ENCODE results near the gene PCDHB8.
"Not testable (repeated sequence)": the region's sequence is repeated elsewhere in the genome, so short reads cannot be mapped to it uniquely, and the experiment has no call there.

The PCDHB8 gene

GRCh38 chr5:141184117-141184855 is 6.7 kb downstream of the PCDHB8 start:
- DNase-seq, result not testable (repeated sequence)

GRCh38 chr5:141186897-141187512 is 9.4 kb downstream of the PCDHB8 start, which contains the start of gene PCDHB9:
Gene PCDHB9 (plus strand): TSS chr5:141187161. CDS start chr5:141187319, 158 bp downstream.
- peak; percentile 21 for DNase-seq

- DNase-seq, result not testable (repeated sequence)
Observed at GRCh38 chr5:141188682-141189081, 11.1 kb downstream of the PCDHB8 start.

GRCh38 chr5:141189131-141189530 is 11.5 kb downstream of the PCDHB8 start:
- DNase-seq, result not testable (repeated sequence)

- peak; percentile 50 for DNase-seq
Observed at GRCh38 chr5:141192110-141192725, 14.6 kb downstream of the PCDHB8 start, which contains the start of gene PCDHB10. Gene PCDHB10 (plus strand): TSS chr5:141192353. CDS start chr5:141192553, 200 bp downstream.

GRCh38 chr5:141194332-141194731 is 16.7 kb downstream of the PCDHB8 start:
- not testable (repeated sequence) for DNase-seq

GRCh38 chr5:141196363-141196762 is 18.8 kb downstream of the PCDHB8 start:
- no peak for DNase-seq

GRCh38 chr5:141199359-141200235 is 22.0 kb downstream of the PCDHB8 start, which contains the start of gene PCDHB11:
Gene PCDHB11 (plus strand): TSS chr5:141199627. CDS start chr5:141199775, 148 bp downstream.
- peak; percentile 18 for DNase-seq

- not testable (repeated sequence) for DNase-seq
Observed at GRCh38 chr5:141201126-141201525, 23.5 kb downstream of the PCDHB8 start.

- DNase-seq, result not testable (repeated sequence)
Observed at GRCh38 chr5:141201646-141202045, 24.1 kb downstream of the PCDHB8 start.

- DNase-seq, result no peak
Observed at GRCh38 chr5:141208478-141208877, 30.9 kb downstream of the PCDHB8 start, which contains the start of gene PCDHB12. Gene PCDHB12 (plus strand): TSS chr5:141208719. CDS start chr5:141208908, 189 bp downstream.

- not testable (repeated sequence) for DNase-seq
Observed at GRCh38 chr5:141210281-141210680, 32.7 kb downstream of the PCDHB8 start.

GRCh38 chr5:141210849-141211248 is 33.3 kb downstream of the PCDHB8 start:
- DNase-seq, result not testable (repeated sequence)

- peak; percentile 0 for DNase-seq
Observed at GRCh38 chr5:141213656-141214339, 36.2 kb downstream of the PCDHB8 start, which contains the start of gene PCDHB13. Gene PCDHB13 (plus strand): TSS chr5:141213919. CDS start chr5:141214124, 205 bp downstream.

GRCh38 chr5:141214583-141214982 is 37.0 kb downstream of the PCDHB8 start:
- not testable (repeated sequence) for DNase-seq

- not testable (repeated sequence) for DNase-seq
Observed at GRCh38 chr5:141215504-141215903, 37.9 kb downstream of the PCDHB8 start.

GRCh38 chr5:141216035-141216434 is 38.4 kb downstream of the PCDHB8 start:
- not testable (repeated sequence) for DNase-seq

GRCh38 chr5:141223112-141223783 is 45.7 kb downstream of the PCDHB8 start, which contains the start of gene PCDHB14:
Gene PCDHB14 (plus strand): TSS chr5:141223343. CDS start chr5:141223506, 163 bp downstream.
- peak; percentile 46 for DNase-seq

- not testable (repeated sequence) for DNase-seq
Observed at GRCh38 chr5:141224844-141225243, 47.3 kb downstream of the PCDHB8 start.

- not testable (repeated sequence) for DNase-seq
Observed at GRCh38 chr5:141225421-141225820, 47.8 kb downstream of the PCDHB8 start.

Measured in MV-4-11 (cell line).